Skin of body (tissue), 2 donors: ENCODE data around the gene MAD1L1. TPM values are rescaled to one million over a fixed set of nuclear protein-coding genes. Genes with fewer than 3 reads are reported as not detected.
"Not testable (repeated sequence)": the region's sequence is repeated elsewhere in the genome, so short reads cannot be mapped to it uniquely, and the experiment has no call there.

Source experiments
- DNase-seq: peaks from one replicate; lab custom pipeline; 2025; lab: John Stamatoyannopoulos, UW
- total RNA-seq: library from RNA; depleted of rRNA; stranded (reverse); fragments of >200 nt; gene quantifications from one replicate; pipeline ENCODE4 v1.2.3, GENCODE V29; 2014

The MAD1L1 gene
- total RNA-seq: 28.5 TPM

DNA sequence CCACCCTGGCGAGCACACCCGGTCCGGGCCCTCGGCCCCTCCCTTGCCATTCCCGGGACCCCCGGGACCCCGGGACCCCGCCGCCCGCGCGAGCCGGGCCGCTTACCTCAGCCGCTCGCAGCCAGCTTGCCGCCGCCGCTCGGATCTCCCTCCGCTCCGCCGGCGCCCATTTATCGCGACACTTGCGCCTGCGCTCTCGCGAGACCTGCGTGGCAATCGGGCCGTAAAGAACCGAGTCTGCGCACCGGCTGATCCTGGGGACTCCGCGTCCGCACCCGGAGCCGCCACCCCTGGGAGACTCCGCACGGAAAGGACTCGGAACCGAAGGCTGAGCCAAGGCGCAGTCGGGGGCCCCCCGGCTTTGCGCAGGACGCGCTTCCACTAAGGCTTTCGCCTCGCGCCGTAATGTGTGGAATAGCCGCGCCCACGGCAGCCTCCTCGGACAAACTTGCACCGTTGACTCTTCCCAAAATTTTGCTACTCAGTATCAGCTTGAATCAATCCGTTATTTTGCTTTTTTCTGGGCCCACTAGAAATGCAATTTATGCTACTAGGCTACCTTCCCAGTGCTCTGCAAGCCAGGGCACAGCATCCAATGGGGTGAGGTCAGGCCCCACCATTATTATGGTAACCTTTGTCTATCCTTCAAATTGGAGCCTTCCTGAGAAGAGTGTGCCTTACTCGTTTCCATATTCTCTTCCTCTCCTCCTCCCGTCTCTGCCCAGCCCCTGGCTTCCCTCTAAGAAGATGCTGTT, at the start of gene MAD1L1:
Gene MAD1L1, minus strand, starts transcription at position 180 of the 755 bp plus-strand sequence. CDS start 2,812 bp downstream, outside the sequence.
- peak; percentile 81 for DNase-seq

DNA sequence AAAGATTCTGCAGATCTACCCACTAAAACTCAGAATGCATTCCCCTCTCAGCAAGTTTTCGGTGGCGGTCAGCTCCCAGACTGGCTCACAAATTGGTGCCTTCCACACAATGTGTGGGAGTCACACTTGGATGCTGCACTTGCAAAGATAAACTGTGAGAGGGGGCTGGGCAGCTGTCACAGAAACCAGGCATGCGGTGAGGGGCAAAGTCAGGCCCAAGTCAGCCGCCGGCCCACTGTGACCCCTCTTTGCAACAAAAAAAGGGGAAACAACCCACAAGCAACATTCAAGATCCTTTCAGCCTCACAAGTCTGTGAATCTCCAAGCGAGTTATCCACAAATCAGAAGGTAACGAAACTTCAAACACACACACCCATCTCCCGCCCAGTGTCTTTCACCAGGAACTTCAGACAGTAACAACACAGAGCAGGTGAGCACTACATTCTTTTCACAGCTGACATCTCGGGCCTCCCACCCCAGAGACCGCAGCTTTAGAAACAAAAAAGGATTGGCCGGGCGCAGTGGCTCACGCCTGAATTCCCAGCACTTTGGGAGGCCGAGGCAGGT, 49.5 kb upstream of the MAD1L1 start:
- no peak for DNase-seq

GRCh38 chr7:2281541-2281940, 48.8 kb upstream of the MAD1L1 start:
- peak; percentile 41 for DNase-seq

DNA sequence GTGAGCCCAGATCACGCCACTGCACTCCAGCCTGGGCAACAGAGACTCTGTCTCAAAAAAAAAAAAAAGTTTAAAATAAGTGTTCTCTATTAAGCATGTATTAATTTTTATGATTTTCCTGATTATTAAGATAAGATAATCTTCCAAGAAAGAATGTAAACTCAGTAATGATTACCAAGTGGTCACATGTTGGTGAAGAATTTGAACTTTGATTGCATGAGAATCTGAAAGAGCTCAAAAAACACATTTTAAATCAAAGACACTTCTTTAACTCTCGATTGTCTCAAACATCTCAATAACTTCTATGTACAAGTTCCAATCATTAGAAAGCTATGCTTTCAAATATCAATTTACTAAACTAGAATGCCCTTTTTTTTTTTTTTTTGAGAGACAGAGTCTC, 47.7 kb upstream of the MAD1L1 start:
- DNase-seq: no peak

GRCh38 chr7:2279896-2280295, 47.2 kb upstream of the MAD1L1 start:
- peak; percentile 90 for DNase-seq

DNA sequence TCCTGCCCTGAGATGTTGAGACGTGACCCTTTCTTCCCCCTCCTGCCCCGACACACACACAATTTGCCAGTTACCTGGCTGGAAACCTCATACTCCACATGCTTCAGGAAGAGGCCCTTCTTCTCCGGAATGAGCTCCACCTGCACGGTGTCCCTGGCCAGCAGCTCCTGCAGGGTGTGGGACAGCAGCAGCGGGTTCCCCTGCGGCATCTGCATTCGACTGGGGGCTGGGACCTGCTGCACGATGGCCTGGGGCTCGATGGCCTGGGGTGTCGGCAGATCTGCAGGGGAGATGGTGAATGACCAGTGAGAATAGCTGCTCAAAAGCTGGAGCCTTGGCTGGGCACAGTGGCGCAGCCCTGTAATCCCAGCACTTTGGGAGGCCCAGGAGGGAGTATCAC, 45.3 kb upstream of the MAD1L1 start:
- DNase-seq: no peak

- no peak for DNase-seq
Observed at GRCh38 chr7:2276107-2276506, 43.4 kb upstream of the MAD1L1 start.

- no peak for DNase-seq
Observed at GRCh38 chr7:2275101-2275500, 42.4 kb upstream of the MAD1L1 start.

DNA sequence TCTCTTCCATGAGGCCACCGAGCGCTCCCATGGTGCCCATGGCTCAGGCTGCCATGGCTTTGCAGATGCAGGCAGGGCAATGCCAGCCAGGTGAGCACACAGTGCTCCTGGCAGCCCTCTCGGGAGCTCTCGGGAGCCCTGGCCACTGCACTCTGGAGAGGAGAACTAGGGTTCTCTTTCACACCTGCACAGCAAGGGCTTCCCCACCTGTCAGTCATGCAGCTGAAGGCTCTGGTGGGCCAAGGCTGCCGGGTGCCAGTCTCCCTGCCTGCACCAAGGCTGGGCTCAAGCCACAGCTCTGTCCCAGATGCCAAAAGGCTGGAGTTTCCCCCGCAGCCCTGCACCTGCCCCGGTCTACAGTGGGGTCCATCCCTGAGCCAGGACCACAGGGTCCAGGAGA, 41.9 kb upstream of the MAD1L1 start:
- DNase-seq: no peak

DNA sequence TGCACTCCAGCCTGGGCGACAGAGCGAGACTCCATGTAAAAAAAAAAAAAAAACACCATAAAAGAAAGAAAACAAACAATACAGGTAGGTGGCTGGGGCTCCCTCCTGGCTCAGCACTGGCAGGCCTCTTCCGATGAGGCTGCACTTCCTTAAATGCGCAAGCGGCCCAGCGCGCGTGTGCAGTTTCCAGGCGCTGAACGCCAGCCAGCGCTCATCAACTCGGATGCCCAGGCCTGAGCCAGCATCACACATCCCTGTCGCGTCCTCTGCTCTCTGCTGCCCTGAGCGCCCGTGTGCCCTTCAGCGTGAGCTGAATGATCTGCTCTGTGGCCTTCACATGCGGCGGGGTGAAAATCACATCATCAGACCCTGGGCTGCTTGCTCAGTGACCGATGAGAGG, 41.1 kb upstream of the MAD1L1 start:
- DNase-seq: no peak

GRCh38 chr7:2272031-2272430, 39.3 kb upstream of the MAD1L1 start:
- no peak for DNase-seq

- DNase-seq: no peak
Observed at GRCh38 chr7:2271273-2272026, 38.7 kb upstream of the MAD1L1 start.

DNA sequence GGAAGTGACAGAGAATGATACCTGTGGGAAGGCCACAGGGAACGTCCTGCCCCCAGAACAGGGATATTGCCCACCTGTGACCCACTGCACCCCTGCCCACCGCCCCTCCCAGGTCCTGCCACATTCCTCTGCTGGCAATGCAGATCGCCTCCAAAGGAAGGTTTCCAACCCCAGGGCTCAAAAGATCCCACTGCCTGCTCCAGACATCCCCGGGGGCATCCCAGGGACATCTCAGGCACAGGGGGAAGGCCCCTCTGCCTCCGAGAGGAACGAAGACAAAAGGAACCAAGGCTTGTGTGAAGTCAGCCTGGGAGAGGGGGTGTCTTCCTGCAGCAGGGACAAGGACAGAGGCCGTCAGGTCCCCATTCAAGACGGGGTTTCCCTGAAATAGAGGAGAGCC, 37.8 kb upstream of the MAD1L1 start:
- DNase-seq: no peak

DNA sequence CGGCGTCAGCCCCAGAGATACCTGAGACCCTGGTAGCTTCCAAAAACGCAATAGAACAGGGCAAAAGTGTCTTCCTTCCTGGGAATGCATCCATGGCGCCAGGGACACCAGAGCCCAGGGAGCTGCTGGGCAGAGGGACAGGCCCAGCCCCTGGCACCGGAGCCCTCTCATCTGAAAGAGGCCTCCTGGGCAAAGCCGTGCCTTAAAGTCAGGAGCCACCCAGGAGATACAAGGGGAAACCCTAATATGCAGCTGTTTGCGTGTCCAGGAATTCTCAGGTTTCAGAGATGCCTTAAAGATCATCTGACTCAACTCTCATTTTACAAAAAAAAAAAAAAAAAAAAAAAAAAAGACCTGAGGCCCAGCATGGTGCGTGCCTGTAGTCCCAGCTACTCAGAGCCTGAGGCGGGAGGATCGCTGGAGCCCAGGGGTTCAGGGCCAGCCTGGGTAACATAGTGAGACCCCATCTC, 37.3 kb upstream of the MAD1L1 start:
- no peak for DNase-seq

GRCh38 chr7:2269089-2269990, 36.6 kb upstream of the MAD1L1 start:
- not testable (repeated sequence) for DNase-seq

GRCh38 chr7:2266911-2267310, 34.2 kb upstream of the MAD1L1 start:
- no peak for DNase-seq

DNA sequence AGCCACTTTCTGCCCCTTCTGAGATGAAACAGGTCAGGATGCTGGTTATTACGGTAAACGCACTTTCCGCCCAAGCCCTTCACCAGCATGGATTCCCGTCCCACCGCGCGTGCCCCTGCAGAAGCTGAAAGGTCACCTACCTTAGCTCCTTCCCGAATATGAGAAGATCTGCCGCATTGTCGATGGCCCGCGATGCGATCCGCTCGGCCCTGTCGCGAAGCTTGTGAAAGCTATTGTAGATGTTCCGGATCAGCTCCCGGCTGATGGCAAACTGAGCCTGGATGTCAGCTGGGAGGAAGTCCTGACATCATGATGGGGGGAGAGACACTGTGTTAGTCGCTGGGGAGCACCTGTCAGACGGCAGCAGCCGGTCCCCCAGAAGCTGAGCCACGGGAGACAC, 31.4 kb upstream of the MAD1L1 start:
- no peak for DNase-seq

DNA sequence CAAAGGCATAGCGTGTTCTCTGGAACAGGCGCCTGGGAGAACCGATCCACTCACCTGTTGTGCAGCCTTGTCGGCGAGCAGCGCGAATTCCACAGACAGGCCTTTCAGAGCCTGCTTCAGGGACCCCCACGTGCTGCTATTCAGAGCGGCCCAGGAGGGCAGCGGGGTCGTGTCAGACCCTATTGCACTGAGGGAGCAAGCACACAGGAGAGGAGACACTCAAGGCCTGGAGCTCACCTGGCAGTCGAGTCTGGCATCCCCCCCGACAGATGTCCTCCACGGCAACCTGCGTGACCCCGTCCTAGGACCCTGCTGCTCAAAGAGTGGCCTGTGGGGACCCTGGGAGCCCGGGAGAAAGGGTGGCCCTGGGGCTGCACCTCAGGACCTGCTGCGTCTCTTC, 30.4 kb upstream of the MAD1L1 start:
- DNase-seq: no peak

GRCh38 chr7:2261611-2262010, 28.9 kb upstream of the MAD1L1 start:
- DNase-seq: no peak

DNA sequence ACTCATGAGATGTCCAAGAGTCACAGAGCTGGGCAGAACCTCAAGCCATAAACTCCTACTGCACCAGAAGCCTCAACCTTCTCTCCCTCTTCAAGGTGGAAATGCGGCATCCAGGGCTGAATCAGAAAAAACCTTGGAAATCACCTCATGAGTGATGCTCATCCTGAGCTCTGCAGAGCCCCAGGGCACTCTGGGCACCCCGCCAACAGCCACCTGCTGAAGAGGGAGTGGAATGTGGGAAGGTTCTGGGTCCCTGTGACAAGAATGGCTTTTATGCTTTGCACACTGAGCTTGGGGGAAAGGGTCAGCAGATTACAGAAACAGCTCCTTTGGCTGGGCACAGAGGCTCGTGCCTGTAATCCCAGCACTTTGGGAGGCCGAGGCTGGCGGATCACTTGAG, 28.1 kb upstream of the MAD1L1 start:
- no peak for DNase-seq

- DNase-seq: no peak
Observed at GRCh38 chr7:2259480-2259879, 26.7 kb upstream of the MAD1L1 start.
